AG04450 (cell line): ENCODE data around the gene LCTL. TPM values are rescaled to one million over a fixed set of nuclear protein-coding genes. Genes with fewer than 3 reads are reported as not detected.
"Not testable (repeated sequence)": the region's sequence is repeated elsewhere in the genome, so short reads cannot be mapped to it uniquely, and the experiment has no call there.

Experiments used
- CTCF ChIA-PET: fragments of 300-600, 350-600 bp; formaldehyde crosslinking; extraction: SDS; loops from one replicate; lab custom pipeline; 2022; ENCODE audit warnings: antibody characterized with exemption, inconsistent platforms; lab: Charles Lee
- POLR2A ChIA-PET: fragments of 350-600 bp; formaldehyde crosslinking; extraction: SDS; loops from one replicate; lab custom pipeline; 2021; ENCODE audit warnings: antibody characterized with exemption, inconsistent platforms; lab: Yijun Ruan, JAX
- DNase-seq: peaks from one replicate; pipeline ENCODE4 v3.0.0-alpha.2; 2011; ENCODE audit warnings: low read depth, low spot score
- H3K27ac ChIP-seq: one replicate; pipeline ENCODE4 v1.5.1; 2012; ENCODE audit warnings: low read depth, low read length, control low read depth
- H3K27me3 ChIP-seq: one replicate; pipeline ENCODE4 v1.6.0; 2012; ENCODE audit warnings: low read length; ENCODE audit not compliant: control insufficient read depth, insufficient read depth
- H3K4me3 ChIP-seq: 2 replicates; pipeline ENCODE4 v1.5.1; 2011; ENCODE audit warnings: mild to moderate bottlenecking, low read depth, low read length, control low read depth
- H3K9me3 ChIP-seq: 2 replicates; pipeline ENCODE4 v1.5.1; 2012; ENCODE audit warnings: low read length; ENCODE audit not compliant: control insufficient read depth, insufficient read depth
- CTCF ChIP-seq: IDR thresholded peaks from 2 replicates; pipeline ENCODE4 v1.5.1; 2011; ENCODE audit warnings: low read depth, low read length, control low read depth, inconsistent platforms
- polyA plus RNA-seq: library from polyadenylated mRNA; depleted of rRNA; stranded (reverse); fragments of >200 nt; gene quantifications from 2 replicates; pipeline ENCODE4 v1.2.3, GENCODE V29; 2011

Gene LCTL
- polyA plus RNA-seq, 1 experiment, result 6.5 TPM

DNA sequence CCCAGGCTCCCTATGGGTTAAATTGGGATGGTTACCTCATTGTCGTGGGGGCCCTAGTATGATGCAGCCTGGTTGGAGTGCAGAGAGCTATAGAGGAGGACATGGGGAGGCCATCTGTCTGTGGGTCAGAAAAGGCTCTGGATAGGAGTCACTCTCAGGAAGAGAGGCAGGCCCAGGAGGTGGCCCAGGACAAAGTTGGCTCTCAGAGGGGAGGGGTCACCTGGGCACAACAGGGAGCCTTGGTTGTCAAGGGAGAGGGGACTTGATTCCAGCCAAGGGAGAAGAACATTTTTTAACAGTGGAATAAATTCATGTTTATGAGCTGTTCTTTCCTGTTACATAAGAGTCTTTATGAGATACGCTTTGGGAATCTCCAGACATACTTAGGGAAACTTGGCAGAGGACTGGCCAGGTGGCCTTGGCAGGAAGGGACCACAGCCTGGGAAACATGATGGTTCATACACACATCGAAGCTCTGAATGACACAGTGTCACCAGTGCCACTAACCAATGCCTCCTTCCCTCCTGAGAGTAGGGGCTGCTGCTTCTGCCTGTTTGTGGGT is 27.5 kb upstream of the LCTL start:
- CTCF ChIA-PET, result interaction anchor here (1.2 kb wide), 2 partner anchors 10 to 26 kb away, joined by 3 to 5 read pairs; no protein-coding TSS in a partner anchor

GRCh38 chr15:66592505-66593218 is 26.9 kb upstream of the LCTL start:
- DNase-seq, result no peak
- H3K27me3 ChIP-seq, result peaks cover 23% of the 10 kb centered on the region
- H3K27ac ChIP-seq, result no peak overlapping the region
- H3K4me3 ChIP-seq, result no peak overlapping the region
- TF ChIP-seq CTCF, result no peak
- H3K9me3 ChIP-seq, result no peaks in the 10 kb centered on the region
- ChIA-PET CTCF (interaction anchor here (1.2 kb wide), 1 partner anchor 11 kb away, joined by 5 read pairs; no protein-coding TSS in a partner anchor), POLR2A (no interaction called here)

More for the DNA sequence above, 27.5 kb upstream of the LCTL start:
- Histone ChIP-seq H3K27me3 (peaks cover 18% of the 10 kb centered on the region), H3K27ac (no peak overlapping the region), H3K9me3 (no peaks in the 10 kb centered on the region), H3K4me3 (no peak overlapping the region)
- DNase-seq, result no peak
- POLR2A ChIA-PET, result no interaction called here
- no peak for TF ChIP-seq CTCF

DNA sequence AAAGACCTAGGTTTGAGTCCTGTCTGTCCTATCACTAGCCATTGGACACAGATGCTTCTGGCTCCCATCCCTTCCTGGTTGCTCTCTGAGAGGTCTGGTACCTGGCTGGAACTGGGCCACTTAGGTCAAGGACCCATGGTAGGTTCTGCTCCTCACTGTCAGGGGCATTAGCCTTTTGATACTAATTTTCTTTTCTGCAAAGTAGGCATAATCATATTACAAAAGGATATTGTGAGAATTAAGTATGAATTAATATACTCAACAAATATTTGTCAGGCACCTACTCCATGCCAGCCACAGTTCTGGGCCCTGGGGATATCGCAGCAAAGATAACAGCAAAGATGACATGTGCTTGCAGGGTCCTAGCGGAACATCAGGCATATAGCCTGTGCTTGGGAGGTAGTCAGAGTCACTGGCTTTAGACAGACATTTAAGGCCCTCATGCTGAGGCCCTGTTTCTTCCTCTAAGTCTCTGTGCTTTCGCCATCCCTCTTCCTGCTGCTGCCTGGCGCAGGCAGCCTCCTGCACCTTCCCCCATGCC is 25.6 kb upstream of the LCTL start:
- CTCF ChIA-PET, result no interaction called here

DNA sequence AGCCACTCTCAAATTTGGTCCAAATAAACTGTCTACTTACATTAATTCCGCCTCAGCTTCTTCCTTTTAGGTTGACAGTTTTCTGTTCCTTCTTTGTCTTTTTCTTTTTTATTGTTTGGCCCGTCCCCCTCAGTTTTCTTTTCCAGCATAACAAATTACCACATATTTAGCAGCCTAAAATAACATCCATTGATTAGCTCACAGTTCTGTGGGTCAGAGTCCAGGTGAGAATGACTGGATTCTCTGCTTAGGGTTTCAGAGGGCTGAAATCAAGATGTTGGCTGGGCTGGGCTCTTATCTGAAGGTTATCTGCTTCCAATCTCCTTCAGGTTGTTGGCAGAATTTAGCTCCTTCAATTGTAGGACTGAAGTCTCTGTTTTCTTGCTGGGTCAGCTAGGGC is 24.6 kb upstream of the LCTL start:
- Histone ChIP-seq H3K27ac (no peak overlapping the region), H3K27me3 (peaks cover 30% of the 10 kb centered on the region), H3K9me3 (no peaks in the 10 kb centered on the region), H3K4me3 (no peak overlapping the region)
- CTCF ChIA-PET, result interaction anchor here (1.1 kb wide), 1 partner anchor 23 kb away, joined by 4 read pairs; no protein-coding TSS in a partner anchor
- DNase-seq, result no peak
- POLR2A ChIA-PET, result no interaction called here
- no peak for TF ChIP-seq CTCF

More for the DNA sequence above, 25.6 kb upstream of the LCTL start:
- POLR2A ChIA-PET, result no interaction called here
- no peak overlapping the region for H3K4me3 ChIP-seq
- DNase-seq, result no peak
- peaks cover 23% of the 10 kb centered on the region for H3K27me3 ChIP-seq
- H3K27ac ChIP-seq, result no peak overlapping the region
- H3K9me3 ChIP-seq, result no peaks in the 10 kb centered on the region
- TF ChIP-seq CTCF, result no peak

DNA sequence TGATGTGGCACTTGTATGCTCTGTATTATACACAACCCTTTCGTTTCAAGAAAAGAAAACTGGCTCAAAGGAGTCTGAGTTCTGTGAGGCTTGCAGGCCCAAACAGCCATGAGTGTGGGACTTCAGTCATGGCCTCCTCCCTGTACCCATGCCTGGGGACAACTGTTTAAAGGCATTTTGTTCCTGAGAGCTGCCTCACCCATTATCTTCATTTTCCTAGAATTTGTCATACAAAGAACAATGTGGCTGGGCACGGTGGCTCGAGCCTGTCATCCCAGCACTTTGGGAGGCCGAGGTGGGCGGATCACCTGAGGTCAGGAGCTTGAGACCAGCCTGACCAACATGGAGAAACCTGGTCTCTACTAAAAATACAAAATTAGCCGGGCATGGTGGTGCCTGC is 23.6 kb upstream of the LCTL start:
- DNase-seq, H3K4me3 ChIP-seq, POLR2A ChIA-PET, H3K9me3 ChIP-seq, H3K27ac ChIP-seq: not testable (repeated sequence)
- CTCF ChIA-PET, result interaction anchor here (1.1 kb wide), 1 partner anchor 22 kb away, joined by 4 read pairs; no protein-coding TSS in a partner anchor
- peaks cover 30% of the 10 kb centered on the region for H3K27me3 ChIP-seq
